Small intestine (tissue), 7 donors: ENCODE data around the gene MAP4K1. TPM values are rescaled to one million over a fixed set of nuclear protein-coding genes. Genes with fewer than 3 reads are reported as not detected.

Source experiments
- DNase-seq, 2 donors: peaks; one replicate each; pipeline versions ENCODE4 v3.0.0 to v3.0.0-alpha.2; 2013
- FAIRE-seq: peaks from 2 replicates; lab custom pipeline; 2012; peaks lifted over from hg19 to GRCh38; lab: Jason Lieb, UNC
- H3K27ac ChIP-seq, 3 donors: one replicate each; pipeline ENCODE4 v1.5.1; 2013; ENCODE audit warnings: low read length in 2 of 3, mild to moderate bottlenecking in 2 of 3, control low read depth in 1 of 3, inconsistent platforms in 1 of 3, low read depth in 1 of 3, moderate library complexity in 1 of 3
- H3K27me3 ChIP-seq, 3 donors: one replicate each; pipeline ENCODE4 v1.6.1; 2013; ENCODE audit warnings: low read length in 3 of 3, inconsistent platforms in 1 of 3; ENCODE audit not compliant: control insufficient read depth in 3 of 3, insufficient read depth in 3 of 3
- H3K36me3 ChIP-seq, 3 donors: one replicate each; pipeline ENCODE4 v1.6.1; 2013; ENCODE audit warnings: low read length in 3 of 3, inconsistent platforms in 1 of 3, low read depth in 1 of 3, mild to moderate bottlenecking in 1 of 3, moderate library complexity in 1 of 3; ENCODE audit not compliant: control insufficient read depth in 3 of 3, insufficient read depth in 2 of 3
- H3K4me1 ChIP-seq, 3 donors: one replicate each; pipeline ENCODE4 v1.6.1; 2013; ENCODE audit warnings: low read length in 2 of 3, inconsistent platforms in 1 of 3, low read depth in 1 of 3, mild to moderate bottlenecking in 1 of 3, moderate library complexity in 1 of 3; ENCODE audit not compliant: control insufficient read depth in 3 of 3, insufficient read depth in 2 of 3
- H3K4me3 ChIP-seq, 3 donors: one replicate each; pipeline ENCODE4 v1.5.1; 2013; ENCODE audit warnings: low read length in 3 of 3, control low read depth in 1 of 3, inconsistent platforms in 1 of 3, low read depth in 1 of 3, mild to moderate bottlenecking in 1 of 3, moderate library complexity in 1 of 3
- H3K9me3 ChIP-seq, 2 donors: one replicate each; pipeline ENCODE4 v1.6.1; 2013; ENCODE audit warnings: low read depth in 1 of 2, low read length in 1 of 2; ENCODE audit not compliant: control insufficient read depth in 2 of 2, insufficient read depth in 1 of 2
- WGBS, 3 donors: extraction: QIAGEN DNeasy Blood & Tissue Kit; methylation state at CpG; one replicate each; pipeline ENCODE4 v1.1.7; 2013; 5-methylcytosine and 5-hydroxymethylcytosine counted together
- polyA plus RNA-seq, 4 donors: library from polyadenylated mRNA; stranded (reverse) in 3 of 4; unstranded in 1 of 4; fragments of 200-250 nt in 3 of 4; fragments of 120-200 nt in 1 of 4; gene quantifications; one replicate each; pipeline versions ENCODE4 v1.2.1 to v1.2.3, GENCODE V29; 2013
- donor health status: healthy with polysubstance abuse.
- donor health status: control.
- donor health status: control.
- donor health status: Bipolar disorder and iron deficiency.
- donor health status: healthy.

Gene MAP4K1
- polyA plus RNA-seq, 4 donors: 0.45 to 10.8 (median 3.4) TPM

DNA sequence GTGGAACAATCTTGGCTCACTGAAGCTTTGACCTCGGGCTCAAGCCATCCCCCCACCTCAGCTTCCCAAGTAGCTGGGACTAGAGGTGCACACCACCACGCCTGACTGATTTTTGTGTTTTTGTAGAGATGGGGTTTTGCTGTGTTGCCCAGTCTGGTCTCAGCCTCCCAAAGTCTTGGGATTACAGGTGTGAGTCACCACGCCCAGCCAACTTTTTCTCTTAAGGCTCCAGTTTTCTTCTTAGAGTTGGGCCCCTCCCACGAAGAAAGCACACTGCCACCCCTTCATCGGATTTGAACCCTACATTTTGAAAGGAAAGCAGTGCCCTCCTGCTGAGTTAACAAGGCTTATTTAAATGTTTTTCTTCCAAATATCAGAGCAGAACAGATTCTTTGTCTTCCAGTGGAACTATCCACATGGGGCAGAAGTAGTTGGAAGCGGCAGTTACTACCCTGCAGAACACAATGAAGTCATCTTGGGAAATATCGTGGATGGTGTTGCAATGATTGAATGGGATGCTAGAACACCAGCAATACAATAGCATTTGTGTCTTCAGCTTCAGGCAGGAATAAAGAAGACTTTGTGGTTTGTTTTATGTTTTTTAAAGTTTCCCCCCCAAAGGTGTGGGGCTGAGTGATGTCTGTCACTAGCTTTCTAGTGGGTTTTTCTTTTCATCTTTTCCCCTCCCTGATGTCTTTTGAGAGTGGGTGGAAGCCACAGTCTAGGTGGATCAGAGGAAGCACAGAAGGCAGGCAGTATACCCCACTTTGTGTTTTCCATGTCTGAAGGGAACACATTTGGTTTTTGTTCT lies 38.6 kb upstream of the MAP4K1 start:
- 63 to 64% (median 64%) methylated on average over 7 of the region's 7 CpGs for WGBS, 3 donors
- Histone ChIP-seq H3K27me3 (no peaks in the 10 kb centered on the region), H3K9me3 (no peaks in the 10 kb centered on the region), H3K4me1 (peaks cover 10 to 92% (median 45%) of the 10 kb centered on the region in 3 donors), H3K36me3 (peaks cover 0 to 63% (median 5%) of the 10 kb centered on the region in 3 donors), H3K27ac (peak overlapping the region in 2 of 3 donors; percentile 66 to 97), H3K4me3 (no peak overlapping the region)
- FAIRE-seq (no peak), DNase-seq (no peak)

DNA sequence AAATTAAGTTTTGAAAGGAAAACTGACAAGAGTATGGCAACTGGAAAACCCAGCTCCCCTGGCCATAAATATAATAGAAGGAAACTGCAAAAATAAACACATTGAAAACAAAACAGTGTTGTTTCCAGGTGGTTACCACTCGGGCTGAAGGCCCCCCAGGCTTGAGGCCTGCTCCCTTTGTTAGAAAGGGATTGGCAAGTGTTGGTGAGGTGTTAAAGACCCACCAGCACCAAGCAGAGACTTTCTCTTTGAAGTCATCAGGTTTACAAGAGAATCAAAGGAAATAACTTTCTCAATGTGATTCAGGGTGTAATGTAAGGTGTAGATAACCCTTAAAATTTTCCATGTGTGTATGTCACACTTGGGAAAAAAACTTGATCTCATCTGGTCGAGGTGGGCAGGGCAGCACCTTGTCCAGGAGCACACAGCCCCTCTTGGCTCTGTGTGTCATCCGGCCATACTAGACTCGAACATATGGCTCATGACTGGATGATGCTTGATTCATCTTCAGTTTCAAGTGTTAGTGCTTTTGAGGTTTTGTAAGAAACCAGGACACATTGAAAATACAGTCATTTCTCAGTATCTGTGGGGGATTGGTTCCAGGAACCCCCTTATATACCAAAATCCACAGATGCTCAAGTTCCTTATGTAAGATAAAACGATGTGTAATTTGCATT lies 37.5 kb upstream of the MAP4K1 start:
- 25 to 36% (median 30%) methylated on average over 5 of the region's 5 CpGs for WGBS, 3 donors
- Histone ChIP-seq H3K4me1 (peaks cover 4 to 88% (median 36%) of the 10 kb centered on the region in 3 donors), H3K27ac (peak overlapping the region; percentile 18 to 97 (median 93)), H3K27me3 (no peaks in the 10 kb centered on the region), H3K9me3 (no peaks in the 10 kb centered on the region), H3K4me3 (no peak overlapping the region), H3K36me3 (peaks cover 0 to 60% (median 5%) of the 10 kb centered on the region in 3 donors)
- DNase-seq (peak in 1 of 2 donors; percentile 38), FAIRE-seq (no peak)

- 11 to 30% (median 28%) methylated on average over 6 of the region's 6 CpGs for whole genome bisulfite sequencing, 3 donors
- Histone ChIP-seq H3K36me3 (peaks cover 0 to 60% (median 5%) of the 10 kb centered on the region in 3 donors), H3K9me3 (no peaks in the 10 kb centered on the region), H3K27me3 (no peaks in the 10 kb centered on the region), H3K27ac (peak overlapping the region; percentile 18 to 97 (median 93)), H3K4me3 (no peak overlapping the region), H3K4me1 (peaks cover 4 to 81% (median 38%) of the 10 kb centered on the region in 3 donors)
- DNase-seq (peak in 1 of 2 donors; percentile 51), FAIRE-seq (no peak)
These were observed 36.9 kb upstream of the MAP4K1 start for GRCh38 chr19:38654628-38655055.

- no peak overlapping the region for H3K4me3 ChIP-seq
- 15 to 32% (median 27%) methylated on average over 7 of the region's 7 CpGs for WGBS, 3 donors
These were observed 35.3 kb upstream of the MAP4K1 start for GRCh38 chr19:38653028-38653571.

DNA sequence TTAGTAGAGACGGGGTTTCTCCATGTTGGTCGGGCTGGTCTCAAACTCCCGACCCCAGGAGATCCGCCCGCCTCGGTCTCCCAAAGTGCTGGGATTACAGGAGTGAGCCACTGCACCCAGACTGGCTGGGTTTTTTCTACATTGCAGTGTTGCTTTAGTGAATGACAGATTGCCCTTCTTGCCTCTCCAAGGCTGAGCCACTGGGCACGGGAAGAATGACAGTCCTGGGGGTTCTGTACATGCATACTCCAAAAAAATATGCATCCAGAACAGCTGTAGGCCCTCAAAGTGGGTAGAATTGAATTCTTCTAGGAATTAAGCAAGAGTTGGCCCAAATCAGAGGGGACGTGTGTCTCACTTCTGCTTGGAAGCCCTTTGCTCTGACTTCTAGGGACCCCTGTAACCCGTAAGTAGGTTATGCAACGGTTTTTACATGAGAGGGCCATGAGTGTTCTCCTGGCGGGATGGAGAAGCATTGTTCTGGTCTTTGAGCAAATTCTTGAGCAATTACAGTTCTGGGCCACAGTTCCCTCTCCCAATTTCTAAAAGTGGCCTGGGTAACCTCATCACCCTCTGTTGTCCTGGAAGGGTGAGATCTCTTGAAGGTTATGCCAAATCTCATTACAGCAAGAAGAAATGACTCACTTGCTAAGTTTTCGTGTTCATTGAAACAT lies 33.3 kb upstream of the MAP4K1 start:
- WGBS, 3 donors: 33 to 48% (median 35%) methylated on average over 12 of the region's 12 CpGs
- Histone ChIP-seq H3K4me3 (peak overlapping the region; percentile 36 to 99 (median 94)), H3K4me1 (peaks cover 4 to 50% (median 24%) of the 10 kb centered on the region in 3 donors), H3K27me3 (no peaks in the 10 kb centered on the region), H3K27ac (peak overlapping the region; percentile 93 to 99 (median 97)), H3K9me3 (no peaks in the 10 kb centered on the region), H3K36me3 (peaks cover 0 to 40% (median 0%) of the 10 kb centered on the region in 3 donors)
- DNase-seq (peak in 1 of 2 donors; percentile 43), FAIRE-seq (no peak)

More at GRCh38 chr19:38653028-38653571, 35.3 kb upstream of the MAP4K1 start:
- Histone ChIP-seq H3K27ac (peak overlapping the region; percentile 93 to 99 (median 97)), H3K27me3 (no peaks in the 10 kb centered on the region), H3K36me3 (peaks cover 0 to 57% (median 5%) of the 10 kb centered on the region in 3 donors), H3K4me1 (peaks cover 4 to 66% (median 31%) of the 10 kb centered on the region in 3 donors), H3K9me3 (no peaks in the 10 kb centered on the region)
- no peak for FAIRE-seq
- peak; percentile 92 to 96 for DNase-seq

GRCh38 chr19:38650172-38650775 lies 32.5 kb upstream of the MAP4K1 start:
- no peaks in the 10 kb centered on the region for H3K9me3 ChIP-seq
- H3K4me1 ChIP-seq: peaks cover 2 to 42% (median 18%) of the 10 kb centered on the region in 3 donors
- peak overlapping the region; percentile 93 to 99 (median 97) for H3K27ac ChIP-seq
- 0 to 25% (median 11%) methylated on average over 8 of the region's 8 CpGs for WGBS, 3 donors
- H3K36me3 ChIP-seq: peaks cover 0 to 36% (median 0%) of the 10 kb centered on the region in 3 donors
- DNase-seq (peak in 1 of 2 donors; percentile 83), FAIRE-seq (no peak)
- H3K27me3 ChIP-seq: no peaks in the 10 kb centered on the region
- peak overlapping the region; percentile 36 to 99 (median 94) for H3K4me3 ChIP-seq

GRCh38 chr19:38649305-38650171 lies 31.8 kb upstream of the MAP4K1 start:
- Histone ChIP-seq H3K4me3 (peak overlapping the region; percentile 94 to 99 (median 97)), H3K4me1 (peaks cover 0 to 42% (median 11%) of the 10 kb centered on the region in 3 donors), H3K27ac (peak overlapping the region; percentile 93 to 99 (median 97)), H3K27me3 (no peaks in the 10 kb centered on the region), H3K36me3 (peaks cover 0 to 31% (median 0%) of the 10 kb centered on the region in 3 donors), H3K9me3 (no peaks in the 10 kb centered on the region)
- FAIRE-seq (no peak), DNase-seq (peak; percentile 83 to 93)
- 7 to 18% (median 14%) methylated on average over 15 of the region's 15 CpGs for WGBS, 3 donors
